Spinal cord (tissue), 10 donors: ENCODE results near the gene MASTL. TPM values are rescaled to one million over a fixed set of nuclear protein-coding genes. Genes with fewer than 3 reads are reported as not detected.

Experiments
- DNase-seq, 6 donors: peaks; one replicate each; pipeline versions ENCODE4 v3.0.0 to v3.0.0-alpha.2; 2013 to 2015; ENCODE audit warnings: low spot score in 6 of 6, low read depth in 4 of 6
- H3K27ac ChIP-seq: one replicate; pipeline ENCODE4 v1.5.1; 2013; ENCODE audit warnings: low read depth, low read length, control low read depth
- H3K27me3 ChIP-seq: one replicate; pipeline ENCODE4 v1.6.1; 2013; ENCODE audit warnings: low read length; ENCODE audit not compliant: control insufficient read depth, insufficient read depth
- H3K36me3 ChIP-seq: one replicate; pipeline ENCODE4 v1.6.1; 2013; ENCODE audit warnings: low read length; ENCODE audit not compliant: control insufficient read depth, insufficient read depth
- H3K4me1 ChIP-seq: one replicate; pipeline ENCODE4 v1.6.1; 2013; ENCODE audit warnings: low read length; ENCODE audit not compliant: control insufficient read depth, insufficient read depth
- H3K4me3 ChIP-seq: one replicate; pipeline ENCODE4 v1.5.1; 2013; ENCODE audit warnings: low read depth, low read length, control low read depth
- H3K9me3 ChIP-seq: one replicate; pipeline ENCODE4 v1.6.1; 2013; ENCODE audit warnings: low read length; ENCODE audit not compliant: control insufficient read depth, insufficient read depth
- WGBS: methylation state at CpG from one replicate; pipeline ENCODE4 v1.1.5; 2013; ENCODE audit warnings: missing lambda C conversion rate; ENCODE audit not compliant: insufficient coverage; 5-methylcytosine and 5-hydroxymethylcytosine counted together
- polyA plus RNA-seq, 2 donors: library from polyadenylated mRNA; unstranded; fragments of 120-200 nt; gene quantifications; one replicate each; pipeline ENCODE4 v1.2.1, GENCODE V29; 2013; ENCODE audit not compliant: insufficient read length in 2 of 2
- small RNA-seq: library from RNA; depleted of rRNA; stranded (forward); fragments of <200 nt; gene quantifications from one replicate; pipeline ENCODE3, GENCODE V24; 2014; ENCODE audit warnings: low replicate concordance
- total RNA-seq, 2 donors: library from RNA; depleted of rRNA in 1 of 2; stranded (reverse); fragments of 120-200 nt in 1 of 2; fragments of >200 nt in 1 of 2; gene quantifications; one replicate each; pipeline versions ENCODE4 v1.2.3 to v1.2.4, GENCODE V29; 2013 to 2014
- donor health status: healthy.

Gene MASTL
- total and polyA plus RNA-seq, 4 donors = 6.4 to 12.5 (median 9.0) TPM

- Histone ChIP-seq H3K27me3 (no peaks in the 10 kb centered on the region), H3K27ac (no peak overlapping the region), H3K9me3 (no peaks in the 10 kb centered on the region), H3K4me3 (no peak overlapping the region), H3K36me3 (peaks cover 54% of the 10 kb centered on the region), H3K4me1 (no peaks in the 10 kb centered on the region)
- no peak for DNase-seq
- WGBS = 88% methylated on average over 1 of the region's 5 CpGs
Observed at GRCh38 chr10:27203806-27204205, 48.7 kb downstream of the MASTL start.

GRCh38 chr10:27207350-27207749, 52.2 kb downstream of the MASTL start:
- H3K9me3 ChIP-seq = no peaks in the 10 kb centered on the region
- DNase-seq = no peak
- H3K36me3 ChIP-seq = peaks cover 71% of the 10 kb centered on the region
- no peaks in the 10 kb centered on the region for H3K27me3 ChIP-seq
- H3K27ac ChIP-seq = no peak overlapping the region
- no CpG with 5 or more reads among the region's 2 CpGs for WGBS
- H3K4me3 ChIP-seq = no peak overlapping the region
- H3K4me1 ChIP-seq = no peaks in the 10 kb centered on the region

- peaks cover 25% of the 10 kb centered on the region for H3K36me3 ChIP-seq
- H3K27ac ChIP-seq = no peak overlapping the region
- H3K27me3 ChIP-seq = no peaks in the 10 kb centered on the region
- H3K9me3 ChIP-seq = no peaks in the 10 kb centered on the region
- DNase-seq = peak in 2 of 6 donors; percentile 26 to 58
- no peak overlapping the region for H3K4me3 ChIP-seq
- no peaks in the 10 kb centered on the region for H3K4me1 ChIP-seq
- WGBS = 93% methylated on average over 3 of the region's 5 CpGs
Observed at GRCh38 chr10:27223964-27224363, 68.8 kb downstream of the MASTL start.

GRCh38 chr10:27225011-27225590, 69.9 kb downstream of the MASTL start:
- peaks cover 27% of the 10 kb centered on the region for H3K36me3 ChIP-seq

GRCh38 chr10:27225642-27226257, 70.6 kb downstream of the MASTL start:
- WGBS = 80% methylated on average over 1 of the region's 3 CpGs
- no peak overlapping the region for H3K27ac ChIP-seq
- DNase-seq = no peak
- no peaks in the 10 kb centered on the region for H3K27me3 ChIP-seq
- no peaks in the 10 kb centered on the region for H3K4me1 ChIP-seq
- no peak overlapping the region for H3K4me3 ChIP-seq
- H3K36me3 ChIP-seq = peaks cover 31% of the 10 kb centered on the region
- H3K9me3 ChIP-seq = no peaks in the 10 kb centered on the region

More at GRCh38 chr10:27225011-27225590, 69.9 kb downstream of the MASTL start:
- no peak overlapping the region for H3K27ac ChIP-seq
- no peaks in the 10 kb centered on the region for H3K9me3 ChIP-seq
- no peak for DNase-seq
- H3K4me1 ChIP-seq = no peaks in the 10 kb centered on the region
- no peaks in the 10 kb centered on the region for H3K27me3 ChIP-seq
- H3K4me3 ChIP-seq = no peak overlapping the region
- 100% methylated on average over 3 of the region's 8 CpGs for WGBS

GRCh38 chr10:27230022-27230421, 74.9 kb downstream of the MASTL start:
- no CpG with 5 or more reads among the region's 1 CpG for WGBS
- H3K4me1 ChIP-seq = no peaks in the 10 kb centered on the region

GRCh38 chr10:27235706-27236105, 80.6 kb downstream of the MASTL start:
- Histone ChIP-seq H3K9me3 (no peaks in the 10 kb centered on the region), H3K27ac (no peak overlapping the region), H3K36me3 (peaks cover 16% of the 10 kb centered on the region), H3K4me1 (peaks cover 13% of the 10 kb centered on the region), H3K4me3 (no peak overlapping the region), H3K27me3 (no peaks in the 10 kb centered on the region)
- no peak for DNase-seq
- no CpG with 5 or more reads among the region's 1 CpG for WGBS

More at GRCh38 chr10:27230022-27230421, 74.9 kb downstream of the MASTL start:
- no peaks in the 10 kb centered on the region for H3K27me3 ChIP-seq
- H3K4me3 ChIP-seq = no peak overlapping the region
- H3K27ac ChIP-seq = no peak overlapping the region
- H3K36me3 ChIP-seq = peaks cover 32% of the 10 kb centered on the region
- H3K9me3 ChIP-seq = no peaks in the 10 kb centered on the region
- no peak for DNase-seq

Small RNA genes within 50 kb of the gene (small RNA-seq; reads per million reads assigned to genes)
- 0.14 reads per million for gene RNU2-24P
- gene RNU7-12P = not detected

Other genes starting within 250 kb of the MASTL start
- 10 to 100 TPM; 17.1 to 27.1 TPM for gene ANKRD26, start 54.9 kb upstream of the MASTL start, total RNA-seq
- 10 to 100 TPM; 12.6 to 13.7 TPM for gene ANKRD26, start 54.9 kb upstream of the MASTL start, polyA plus RNA-seq
- gene YME1L1, start 968 bp upstream of the MASTL start, total RNA-seq = 100 to 1,000 TPM; 109 to 119 TPM
- gene YME1L1, start 968 bp upstream of the MASTL start, polyA plus RNA-seq = 10 to 100 TPM; 77.2 to 79.7 TPM
- gene ACBD5, start 85.4 kb downstream of the MASTL start, total RNA-seq = 10 to 100 TPM; 39.5 to 69.2 TPM
- gene ACBD5, start 85.4 kb downstream of the MASTL start, polyA plus RNA-seq = 10 to 100 TPM; 51.6 to 64.5 TPM